Lower lobe of right lung (tissue), 2 donors: ENCODE data around the gene CMTM5. TPM values are rescaled to one million over a fixed set of nuclear protein-coding genes. Genes with fewer than 3 reads are reported as not detected.

Experiments used
- ATAC-seq, 2 donors: fragments of 200-7000 bp; cut with Tn5 transposase; one replicate each; pipeline ENCODE4 v1.9.1; 2020 to 2022; ENCODE audit warnings: mild to moderate bottlenecking in 2 of 2, moderate library complexity in 2 of 2
- DNase-seq: peaks from one replicate; pipeline ENCODE4 v3.0.0-alpha.2; 2020
- H3K27ac ChIP-seq: fragments of 200-600 bp; one replicate; pipeline ENCODE4 v1.8.0; 2022
- H3K27me3 ChIP-seq: fragments of 200-600 bp; one replicate; pipeline ENCODE4 v1.8.0; 2022; ENCODE audit warnings: low read depth
- H3K36me3 ChIP-seq: fragments of 200-600 bp; one replicate; pipeline ENCODE4 v1.8.0; 2022; ENCODE audit warnings: mild to moderate bottlenecking
- H3K4me1 ChIP-seq: fragments of 200-600 bp; one replicate; pipeline ENCODE4 v1.8.0; 2022
- H3K4me3 ChIP-seq: fragments of 200-600 bp; one replicate; pipeline ENCODE4 v1.8.0; 2022; ENCODE audit warnings: mild to moderate bottlenecking
- H3K9me3 ChIP-seq: fragments of 200-600 bp; one replicate; pipeline ENCODE4 v1.8.0; 2022
- CTCF ChIP-seq: fragments of 200-600 bp; IDR thresholded peaks from one replicate; pipeline ENCODE4 v1.8.0; 2022; ENCODE audit warnings: antibody characterized with exemption, mild to moderate bottlenecking
- intact Hi-C: fragments of 100-400 bp; cut with DNase I; formaldehyde crosslinking; loops from one replicate; pipeline ENCODE4 v1.11.0; 2022
- total RNA-seq: library from RNA; stranded (reverse); fragmentation: NEBNext Ultra II Directional; extraction: Animal tissue kit (Norgen Biotek cat#: 25700); gene quantifications from one replicate; pipeline ENCODE4 v1.2.1, GENCODE V29; 2021
- donor health status: DM: no; HTN: yes; CAD: no; lungs with severe emphysema.

The CMTM5 gene
- total RNA-seq, 1 donor from 2014 or later = 1.4 TPM

- no peak for TF ChIP-seq CTCF
- ATAC-seq (no peak), DNase-seq (no peak)
- peaks cover 6% of the 10 kb centered on the region for H3K4me1 ChIP-seq
- intact Hi-C loops = no loop called here
- H3K27ac ChIP-seq = no peak overlapping the region
- H3K4me3 ChIP-seq = no peak overlapping the region
- H3K9me3 ChIP-seq = no peaks in the 10 kb centered on the region
- peaks cover 12% of the 10 kb centered on the region for H3K36me3 ChIP-seq
- H3K27me3 ChIP-seq = peaks cover 11% of the 10 kb centered on the region
Observed at GRCh38 chr14:23359722-23360447, 17.0 kb upstream of the CMTM5 start.

- DNase-seq = no peak
Observed at GRCh38 chr14:23360496-23360895, 16.4 kb upstream of the CMTM5 start.

GRCh38 chr14:23361320-23361719 is 15.5 kb upstream of the CMTM5 start:
- Histone ChIP-seq H3K4me3 (no peak overlapping the region), H3K9me3 (no peaks in the 10 kb centered on the region), H3K27ac (no peak overlapping the region), H3K36me3 (peaks cover 12% of the 10 kb centered on the region), H3K4me1 (peaks cover 6% of the 10 kb centered on the region), H3K27me3 (peaks cover 23% of the 10 kb centered on the region)
- TF ChIP-seq CTCF = no peak
- intact Hi-C loops = no loop called here
- DNase-seq = no peak
- ATAC-seq = no peak

More at GRCh38 chr14:23360496-23360895, 16.4 kb upstream of the CMTM5 start:
- peaks cover 16% of the 10 kb centered on the region for H3K27me3 ChIP-seq
- intact Hi-C loops = no loop called here
- H3K4me3 ChIP-seq = no peak overlapping the region
- TF ChIP-seq CTCF = no peak
- H3K9me3 ChIP-seq = no peaks in the 10 kb centered on the region
- H3K4me1 ChIP-seq = peaks cover 6% of the 10 kb centered on the region
- ATAC-seq = no peak
- H3K27ac ChIP-seq = no peak overlapping the region
- H3K36me3 ChIP-seq = peaks cover 12% of the 10 kb centered on the region

- Histone ChIP-seq H3K27ac (no peak overlapping the region), H3K36me3 (peaks cover 12% of the 10 kb centered on the region), H3K9me3 (no peaks in the 10 kb centered on the region), H3K4me3 (no peak overlapping the region), H3K27me3 (peaks cover 27% of the 10 kb centered on the region), H3K4me1 (peaks cover 6% of the 10 kb centered on the region)
- no peak for ATAC-seq
- DNase-seq = no peak
- TF ChIP-seq CTCF = no peak
- intact Hi-C loops = no loop called here
Observed at GRCh38 chr14:23361763-23362162, 15.1 kb upstream of the CMTM5 start.

- Histone ChIP-seq H3K4me3 (no peak overlapping the region), H3K27ac (no peak overlapping the region), H3K27me3 (peaks cover 29% of the 10 kb centered on the region), H3K9me3 (no peaks in the 10 kb centered on the region), H3K4me1 (peaks cover 6% of the 10 kb centered on the region), H3K36me3 (peaks cover 8% of the 10 kb centered on the region)
- no peak for TF ChIP-seq CTCF
- no peak for DNase-seq
- no peak for ATAC-seq
- intact Hi-C loops = no loop called here
Observed at GRCh38 chr14:23362200-23362599, 14.6 kb upstream of the CMTM5 start.
